ENCODE measurements around the gene PYGL.

PYGL gene

GRCh38 chr14:50871228-50871627 is 73.1 kb downstream of the PYGL start:
- no peak for DNase-seq

GRCh38 chr14:50865391-50866076 is 78.7 kb downstream of the PYGL start:
- no peak for DNase-seq

- no peak for DNase-seq
Measured at GRCh38 chr14:50864946-50865345, 79.3 kb downstream of the PYGL start.

GRCh38 chr14:50864237-50864636 is 80.0 kb downstream of the PYGL start:
- DNase-seq = no peak

- DNase-seq = no peak
Measured at GRCh38 chr14:50862036-50862570, 82.2 kb downstream of the PYGL start.

DNA sequence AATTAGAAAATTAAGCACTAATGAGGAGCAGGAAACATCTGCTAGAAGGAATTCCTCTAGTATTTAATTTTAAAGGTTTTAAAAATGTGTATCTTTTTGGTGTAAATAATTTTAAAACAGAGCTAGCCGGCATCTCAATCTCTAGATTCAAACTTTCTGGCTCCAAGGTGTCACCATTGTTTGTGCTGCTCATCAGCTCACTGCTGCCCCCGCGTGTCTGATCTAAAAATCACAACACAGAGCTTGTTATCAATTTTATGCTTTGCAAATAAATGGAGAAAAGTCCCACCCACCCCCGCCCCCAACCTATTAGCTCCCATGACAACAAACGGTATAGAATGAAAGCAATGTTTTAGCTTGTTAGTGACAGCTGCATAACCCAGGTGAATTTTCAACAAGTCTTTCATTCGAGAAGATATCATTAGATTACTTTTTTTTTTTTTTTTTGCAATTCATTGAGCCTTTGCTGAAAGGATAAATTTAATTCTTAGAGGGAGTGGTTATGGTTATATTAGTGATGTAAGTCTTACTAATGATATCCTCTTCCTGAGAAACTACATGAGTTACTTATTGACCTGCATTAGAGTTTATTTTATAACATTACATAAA is 83.7 kb downstream of the PYGL start:
- peak; percentile 62 to 88 (median 78) for DNase-seq

DNA sequence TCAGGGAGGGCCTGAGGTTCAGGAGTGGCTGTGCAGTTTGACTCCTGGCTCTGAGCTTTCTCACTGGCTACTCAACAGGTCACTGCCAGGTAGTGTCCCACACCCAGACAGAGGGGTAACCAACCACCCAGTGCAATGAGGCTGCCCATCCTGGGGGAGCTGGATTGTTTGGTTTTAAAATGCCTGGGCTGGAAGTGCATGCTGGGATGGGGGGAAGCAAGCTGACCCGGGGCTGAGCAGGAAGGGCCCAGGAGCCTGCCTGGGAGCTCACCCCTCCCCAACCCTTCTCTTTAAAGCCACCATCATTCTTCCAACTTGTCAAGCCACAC is 85.0 kb downstream of the PYGL start:
- no peak for DNase-seq

- DNase-seq = no peak
Measured at GRCh38 chr14:50856660-50857059, 87.6 kb downstream of the PYGL start.

- no peak for DNase-seq
Measured at GRCh38 chr14:50855558-50855957, 88.7 kb downstream of the PYGL start.
